Fibroblast of lung (primary cell): ENCODE results near the gene GPC3. TPM values are rescaled to one million over a fixed set of nuclear protein-coding genes. Genes with fewer than 3 reads are reported as not detected.

Experiments
- DNase-seq, 2 donors: peaks; one replicate each; pipeline versions ENCODE4 v3.0.0 to v3.0.0-alpha.2; 2010; ENCODE audit warnings: low read depth in 2 of 2
- H2AFZ ChIP-seq: 2 replicates; pipeline ENCODE4 v1.5.1; 2012; ENCODE audit warnings: low read length, control low read depth, inconsistent platforms
- H3K27ac ChIP-seq: 2 replicates; pipeline ENCODE4 v1.5.1; 2011; ENCODE audit warnings: low read length, control low read depth; ENCODE audit not compliant: insufficient read depth
- H3K27me3 ChIP-seq: 2 replicates; pipeline ENCODE4 v1.5.1; 2011; ENCODE audit warnings: mild to moderate bottlenecking, low read length; ENCODE audit not compliant: control insufficient read depth, insufficient read depth
- H3K36me3 ChIP-seq: 2 replicates; pipeline ENCODE4 v1.5.1; 2011; ENCODE audit warnings: low read length; ENCODE audit not compliant: control insufficient read depth, insufficient read depth
- H3K4me1 ChIP-seq: 2 replicates; pipeline ENCODE4 v1.5.1; 2011; ENCODE audit warnings: low read length; ENCODE audit not compliant: control insufficient read depth, insufficient read depth; ENCODE audit errors: extremely low read depth
- H3K4me2 ChIP-seq: 2 replicates; pipeline ENCODE4 v1.5.1; 2011; ENCODE audit warnings: low read length, control low read depth; ENCODE audit not compliant: insufficient read depth; ENCODE audit errors: extremely low read depth
- H3K4me3 ChIP-seq, 4 experiments: fragments of 200-600 bp in 1 of 4; sonication (generic) in 1 of 4; replicated peaks in 1 of 4; 2 replicates each; pipeline ENCODE4 v1.5.1; 2011 to 2016; ENCODE audit warnings: low read length in 4 of 4, low read depth in 3 of 4, mild to moderate bottlenecking in 3 of 4, control low read depth in 2 of 4, inconsistent platforms in 1 of 4, mixed read lengths in 1 of 4; ENCODE audit not compliant: insufficient read depth in 1 of 4; ENCODE audit errors: control extremely low read depth in 1 of 4
- H3K79me2 ChIP-seq: 2 replicates; pipeline ENCODE4 v1.5.1; 2012; ENCODE audit warnings: mild to moderate bottlenecking, low read length, inconsistent platforms; ENCODE audit not compliant: control insufficient read depth, insufficient read depth
- H3K9ac ChIP-seq: 2 replicates; pipeline ENCODE4 v1.5.1; 2011; ENCODE audit warnings: mild to moderate bottlenecking, low read length, control low read depth; ENCODE audit not compliant: insufficient read depth
- H3K9me3 ChIP-seq: 2 replicates; pipeline ENCODE4 v1.5.1; 2012; ENCODE audit warnings: low read depth, low read length; ENCODE audit not compliant: control insufficient read depth, insufficient read depth
- H4K20me1 ChIP-seq: 2 replicates; pipeline ENCODE4 v1.5.1; 2011; ENCODE audit warnings: low read length; ENCODE audit not compliant: control insufficient read depth, insufficient read depth; ENCODE audit errors: extremely low read depth
- CTCF ChIP-seq, 2 donors: IDR thresholded peaks in 1 of 2; conservative IDR thresholded peaks in 1 of 2; 1 replicate in 1 of 2; 2 replicates in 1 of 2; pipeline ENCODE4 v1.5.1; 2011 to 2012; ENCODE audit warnings: low read length in 2 of 2, control low read depth in 1 of 2, inconsistent platforms in 1 of 2, low read depth in 1 of 2, mild to moderate bottlenecking in 1 of 2
- EZH2 ChIP-seq: IDR thresholded peaks from 2 replicates; pipeline ENCODE4 v1.5.1; 2012; ENCODE audit warnings: low read length, control low read depth, mild to moderate bottlenecking; ENCODE audit errors: missing control alignments
- polyA plus RNA-seq, 2 donors: library from polyadenylated mRNA; depleted of rRNA in 1 of 2; stranded (reverse) in 1 of 2; unstranded in 1 of 2; fragments of >200 nt; gene quantifications; 2 replicates each; pipeline ENCODE4 v1.2.1, GENCODE V29; 2011 to 2012; ENCODE audit warnings: missing spikeins in 1 of 2
- total RNA-seq: library from RNA; depleted of rRNA; stranded (reverse); fragments of >200 nt; gene quantifications from 2 replicates; pipeline ENCODE4 v1.2.1, GENCODE V29; 2014

GPC3 gene
- total and polyA plus RNA-seq, 2 donors (not counting 1 experiment from before 2014, with no cell fraction given): 6.4 to 7.1 TPM

DNA sequence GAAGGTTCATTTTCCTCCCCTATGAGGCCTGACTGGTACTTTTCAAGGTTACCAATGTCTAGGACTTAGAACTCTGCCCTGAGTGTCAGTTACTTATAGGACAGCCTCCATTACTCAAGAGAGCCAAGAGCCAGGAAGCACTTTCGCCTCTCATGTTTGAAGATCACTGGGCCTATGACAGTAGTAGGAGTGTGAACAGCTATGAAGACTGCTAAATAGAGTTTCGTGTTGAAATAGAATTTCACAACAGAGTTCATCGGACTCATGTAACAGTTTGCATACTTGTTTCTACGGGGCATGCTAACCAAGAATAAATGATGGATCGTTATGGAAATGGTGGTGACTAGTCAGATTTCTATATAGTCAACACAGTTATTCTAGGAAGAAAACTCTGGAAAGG is 472.3 kb downstream of the GPC3 start:
- H3K27ac ChIP-seq: no peak overlapping the region
- H3K27me3 ChIP-seq: no peaks in the 10 kb centered on the region
- H2AFZ ChIP-seq: no peak overlapping the region
- TF ChIP-seq EZH2 (no peak), CTCF (conservative IDR thresholded peaks at IDR 0.05 in 1 of 2, IDR thresholded peaks at IDR 0.05 in 1 of 2; ENCODE audit: low read depth in 1 of 2, low read length in 2 of 2) (no peak)
- peak in 1 of 2 donors; percentile 40 for DNase-seq
- no peaks in the 10 kb centered on the region for H3K9me3 ChIP-seq
- no peak overlapping the region for H3K4me3 ChIP-seq
- no peaks in the 10 kb centered on the region for H3K4me1 ChIP-seq
- no peaks in the 10 kb centered on the region for H4K20me1 ChIP-seq
- H3K9ac ChIP-seq: no peak overlapping the region
- no peaks in the 10 kb centered on the region for H3K79me2 ChIP-seq
- H3K36me3 ChIP-seq: no peaks in the 10 kb centered on the region
- no peak overlapping the region for H3K4me2 ChIP-seq

DNA sequence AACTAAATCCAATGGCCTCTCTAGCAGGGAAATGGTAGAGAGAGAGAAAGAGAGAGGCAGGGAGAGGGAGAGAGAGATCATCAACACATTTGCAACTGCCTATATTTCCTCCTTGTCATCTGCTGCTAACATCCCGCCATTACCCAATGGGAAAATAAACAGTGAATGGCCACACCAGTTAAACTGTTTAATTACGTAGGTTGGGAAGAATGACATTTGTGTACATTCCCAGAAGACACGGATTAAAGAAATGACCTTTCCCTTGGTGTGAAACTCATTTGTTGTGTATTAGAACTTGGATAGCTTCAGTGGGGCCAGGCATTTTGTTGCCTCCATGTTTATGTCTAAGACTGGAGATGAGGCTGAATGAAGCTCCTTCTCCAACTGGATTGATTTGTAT is 474.4 kb downstream of the GPC3 start:
- H2AFZ ChIP-seq: no peak overlapping the region
- no peaks in the 10 kb centered on the region for H3K79me2 ChIP-seq
- H3K9me3 ChIP-seq: no peaks in the 10 kb centered on the region
- H3K27me3 ChIP-seq: no peaks in the 10 kb centered on the region
- no peak overlapping the region for H3K4me3 ChIP-seq
- H3K4me1 ChIP-seq: no peaks in the 10 kb centered on the region
- H4K20me1 ChIP-seq: no peaks in the 10 kb centered on the region
- no peak overlapping the region for H3K9ac ChIP-seq
- TF ChIP-seq EZH2: no peak
- TF ChIP-seq CTCF (conservative IDR thresholded peaks at IDR 0.05 in 1 of 2, IDR thresholded peaks at IDR 0.05 in 1 of 2; ENCODE audit: low read depth in 1 of 2, low read length in 2 of 2): no peak
- no peak overlapping the region for H3K27ac ChIP-seq
- H3K4me2 ChIP-seq: no peak overlapping the region
- H3K36me3 ChIP-seq: no peaks in the 10 kb centered on the region
- peak; percentile 1 to 65 for DNase-seq

DNA sequence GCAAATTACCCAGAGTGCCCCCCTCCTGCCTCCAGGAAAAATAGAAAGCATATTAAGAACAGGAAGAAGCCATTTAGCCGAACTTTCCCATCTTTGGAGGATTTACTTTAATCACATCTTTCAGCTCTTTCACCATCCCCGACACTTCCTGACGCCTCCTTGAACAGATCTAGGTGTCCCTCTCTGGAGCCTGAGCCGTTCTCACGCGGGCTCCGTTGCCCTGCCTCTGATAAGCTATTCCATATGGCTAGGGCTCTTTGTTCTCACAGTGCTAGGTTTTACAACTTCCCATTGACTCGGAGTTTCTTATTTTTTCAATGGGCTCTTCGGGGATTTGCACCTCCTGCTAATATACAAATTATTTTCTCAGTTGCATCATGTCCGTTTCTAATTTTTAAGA is 488.0 kb downstream of the GPC3 start:
- no peak overlapping the region for H2AFZ ChIP-seq
- H3K9me3 ChIP-seq: no peaks in the 10 kb centered on the region
- H3K27me3 ChIP-seq: no peaks in the 10 kb centered on the region
- H3K27ac ChIP-seq: no peak overlapping the region
- H3K4me3 ChIP-seq: no peak overlapping the region
- no peak overlapping the region for H3K9ac ChIP-seq
- no peaks in the 10 kb centered on the region for H3K4me1 ChIP-seq
- TF ChIP-seq CTCF (conservative IDR thresholded peaks at IDR 0.05 in 1 of 2, IDR thresholded peaks at IDR 0.05 in 1 of 2; ENCODE audit: low read depth in 1 of 2, low read length in 2 of 2) (no peak), EZH2 (no peak)
- no peaks in the 10 kb centered on the region for H3K79me2 ChIP-seq
- no peaks in the 10 kb centered on the region for H4K20me1 ChIP-seq
- DNase-seq: no peak
- no peak overlapping the region for H3K4me2 ChIP-seq
- H3K36me3 ChIP-seq: no peaks in the 10 kb centered on the region
